ENCODE measurements around the gene PPP2R2B.

- TF ChIP-seq CTCF (conservative IDR thresholded peaks at IDR 0.05; ENCODE audit: low read depth, low read length) (no peak), EZH2 (IDR thresholded peaks at IDR 0.05; ENCODE audit: low read length, unreplicated experiment) (no peak)
These were observed 61.7 kb downstream of the PPP2R2B start for GRCh38 chr5:146816775-146817387.

Measured in PC-3 (cell line).